Memory B cell (primary cell): ENCODE results near the gene IGF2BP2.
"Not testable (repeated sequence)": the region's sequence is repeated elsewhere in the genome, so short reads cannot be mapped to it uniquely, and the experiment has no call there.

Experiments used
- ATAC-seq: fragments of 150-1000 bp; cut with Tn5 transposase; 2 replicates; pipeline ENCODE4 v1.10.0; 2021; ENCODE audit warnings: low read depth, mild to moderate bottlenecking, moderate library complexity
- DNase-seq, 2 donors: peaks; one replicate each; pipeline ENCODE4 v3.0.0; 2022; ENCODE audit warnings: low spot score in 2 of 2
- H3K27ac Mint-ChIP-seq: one replicate; pipeline ENCODE4 v1.8.0; 2022; ENCODE audit warnings: mild to moderate bottlenecking, moderate library complexity, mixed read lengths
- H3K27me3 Mint-ChIP-seq: one replicate; pipeline ENCODE4 v1.8.0; 2022; ENCODE audit warnings: mixed read lengths
- H3K36me3 Mint-ChIP-seq: one replicate; pipeline ENCODE4 v1.8.0; 2022; ENCODE audit warnings: mild to moderate bottlenecking, mixed read lengths
- H3K4me1 Mint-ChIP-seq: one replicate; pipeline ENCODE4 v1.8.0; 2022; ENCODE audit warnings: mixed read lengths
- H3K4me3 Mint-ChIP-seq: one replicate; pipeline ENCODE4 v1.8.0; 2022; ENCODE audit warnings: mild to moderate bottlenecking, moderate library complexity, mixed read lengths
- H3K9me3 Mint-ChIP-seq: one replicate; pipeline ENCODE4 v1.8.0; 2022; ENCODE audit warnings: mixed read lengths

IGF2BP2 gene

GRCh38 chr3:185663929-185664328, 160.9 kb downstream of the IGF2BP2 start:
- H3K4me3 Mint-ChIP-seq, result no peak overlapping the region
- no peak overlapping the region for H3K27ac Mint-ChIP-seq
- no peak for DNase-seq
- no peak for ATAC-seq
- no peaks in the 10 kb centered on the region for H3K36me3 Mint-ChIP-seq
- H3K4me1 Mint-ChIP-seq, result no peaks in the 10 kb centered on the region
- peaks cover 1% of the 10 kb centered on the region for H3K9me3 Mint-ChIP-seq
- H3K27me3 Mint-ChIP-seq, result peaks cover 12% of the 10 kb centered on the region

GRCh38 chr3:185661772-185662171, 163.1 kb downstream of the IGF2BP2 start:
- no peak for DNase-seq
- Mint-ChIP-seq H3K27ac (no peak overlapping the region), H3K4me1 (no peaks in the 10 kb centered on the region), H3K27me3 (peaks cover 17% of the 10 kb centered on the region), H3K9me3 (no peaks in the 10 kb centered on the region), H3K36me3 (no peaks in the 10 kb centered on the region), H3K4me3 (no peak overlapping the region)
- ATAC-seq, result no peak

GRCh38 chr3:185661296-185661695, 163.5 kb downstream of the IGF2BP2 start:
- not testable (repeated sequence) for H3K27ac Mint-ChIP-seq, H3K4me1 Mint-ChIP-seq, ATAC-seq, H3K36me3 Mint-ChIP-seq, H3K9me3 Mint-ChIP-seq, H3K4me3 Mint-ChIP-seq, DNase-seq
- H3K27me3 Mint-ChIP-seq, result peaks cover 17% of the 10 kb centered on the region

- Mint-ChIP-seq H3K4me1 (no peaks in the 10 kb centered on the region), H3K27me3 (peaks cover 17% of the 10 kb centered on the region), H3K9me3 (no peaks in the 10 kb centered on the region), H3K36me3 (no peaks in the 10 kb centered on the region), H3K27ac (no peak overlapping the region), H3K4me3 (no peak overlapping the region)
- peak; percentile 75 for ATAC-seq
- DNase-seq, result peak; percentile 50 to 68
These were observed 164.6 kb downstream of the IGF2BP2 start for GRCh38 chr3:185659942-185660921.

- H3K36me3 Mint-ChIP-seq, result no peaks in the 10 kb centered on the region
- H3K4me3 Mint-ChIP-seq, result no peak overlapping the region
- DNase-seq (no peak), ATAC-seq (no peak)
- no peaks in the 10 kb centered on the region for H3K4me1 Mint-ChIP-seq
- H3K27ac Mint-ChIP-seq, result no peak overlapping the region
- H3K9me3 Mint-ChIP-seq, result no peaks in the 10 kb centered on the region
- H3K27me3 Mint-ChIP-seq, result peaks cover 11% of the 10 kb centered on the region
These were observed 165.9 kb downstream of the IGF2BP2 start for GRCh38 chr3:185658943-185659342.

- no peaks in the 10 kb centered on the region for H3K36me3 Mint-ChIP-seq
- DNase-seq, result no peak
These were observed 166.3 kb downstream of the IGF2BP2 start for GRCh38 chr3:185658504-185658912.

GRCh38 chr3:185657691-185658503, 166.9 kb downstream of the IGF2BP2 start:
- no peak overlapping the region for H3K27ac Mint-ChIP-seq
- no peaks in the 10 kb centered on the region for H3K4me1 Mint-ChIP-seq
- no peaks in the 10 kb centered on the region for H3K9me3 Mint-ChIP-seq
- H3K36me3 Mint-ChIP-seq, result no peaks in the 10 kb centered on the region
- no peak for ATAC-seq
- no peak overlapping the region for H3K4me3 Mint-ChIP-seq
- H3K27me3 Mint-ChIP-seq, result peaks cover 11% of the 10 kb centered on the region
- no peak for DNase-seq

More at GRCh38 chr3:185658504-185658912, 166.3 kb downstream of the IGF2BP2 start:
- no peaks in the 10 kb centered on the region for H3K9me3 Mint-ChIP-seq
- no peak overlapping the region for H3K4me3 Mint-ChIP-seq
- ATAC-seq, result no peak
- H3K4me1 Mint-ChIP-seq, result no peaks in the 10 kb centered on the region
- H3K27me3 Mint-ChIP-seq, result peaks cover 11% of the 10 kb centered on the region
- H3K27ac Mint-ChIP-seq, result no peak overlapping the region

- Mint-ChIP-seq H3K27me3 (peaks cover 11% of the 10 kb centered on the region), H3K4me1 (no peaks in the 10 kb centered on the region), H3K4me3 (no peak overlapping the region), H3K9me3 (no peaks in the 10 kb centered on the region), H3K27ac (no peak overlapping the region), H3K36me3 (no peaks in the 10 kb centered on the region)
- DNase-seq (no peak), ATAC-seq (no peak)
These were observed 167.6 kb downstream of the IGF2BP2 start for GRCh38 chr3:185657211-185657610.

- DNase-seq, result no peak
- no peaks in the 10 kb centered on the region for H3K36me3 Mint-ChIP-seq
- H3K4me1 Mint-ChIP-seq, result no peaks in the 10 kb centered on the region
- no peak overlapping the region for H3K27ac Mint-ChIP-seq
- H3K9me3 Mint-ChIP-seq, result no peaks in the 10 kb centered on the region
- no peak for ATAC-seq
- H3K4me3 Mint-ChIP-seq, result no peak overlapping the region
- peaks cover 6% of the 10 kb centered on the region for H3K27me3 Mint-ChIP-seq
These were observed 168.5 kb downstream of the IGF2BP2 start for GRCh38 chr3:185656321-185656840.

GRCh38 chr3:185655426-185656320, 169.2 kb downstream of the IGF2BP2 start:
- Mint-ChIP-seq H3K4me3 (no peak overlapping the region), H3K27ac (no peak overlapping the region), H3K36me3 (no peaks in the 10 kb centered on the region), H3K4me1 (no peaks in the 10 kb centered on the region), H3K9me3 (no peaks in the 10 kb centered on the region), H3K27me3 (peaks cover 6% of the 10 kb centered on the region)
- DNase-seq, result no peak
- no peak for ATAC-seq

GRCh38 chr3:185654758-185655145, 170.1 kb downstream of the IGF2BP2 start:
- DNase-seq, result no peak
- ATAC-seq, result no peak
- H3K9me3 Mint-ChIP-seq, result no peaks in the 10 kb centered on the region
- peaks cover 6% of the 10 kb centered on the region for H3K27me3 Mint-ChIP-seq
- no peaks in the 10 kb centered on the region for H3K36me3 Mint-ChIP-seq
- no peak overlapping the region for H3K4me3 Mint-ChIP-seq
- H3K4me1 Mint-ChIP-seq, result no peaks in the 10 kb centered on the region
- H3K27ac Mint-ChIP-seq, result no peak overlapping the region

- H3K9me3 Mint-ChIP-seq, result no peaks in the 10 kb centered on the region
- no peak overlapping the region for H3K27ac Mint-ChIP-seq
- no peak overlapping the region for H3K4me3 Mint-ChIP-seq
- DNase-seq, result no peak
- no peaks in the 10 kb centered on the region for H3K36me3 Mint-ChIP-seq
- H3K4me1 Mint-ChIP-seq, result no peaks in the 10 kb centered on the region
- peaks cover 6% of the 10 kb centered on the region for H3K27me3 Mint-ChIP-seq
- no peak for ATAC-seq
These were observed 170.7 kb downstream of the IGF2BP2 start for GRCh38 chr3:185653949-185654757.

- DNase-seq (no peak), ATAC-seq (no peak)
- no peaks in the 10 kb centered on the region for H3K9me3 Mint-ChIP-seq
- H3K27ac Mint-ChIP-seq, result no peak overlapping the region
- H3K27me3 Mint-ChIP-seq, result no peaks in the 10 kb centered on the region
- no peaks in the 10 kb centered on the region for H3K36me3 Mint-ChIP-seq
- H3K4me3 Mint-ChIP-seq, result no peak overlapping the region
- peaks cover under 1% of the 10 kb centered on the region for H3K4me1 Mint-ChIP-seq
These were observed 172.9 kb downstream of the IGF2BP2 start for GRCh38 chr3:185651971-185652370.
